Activated CD8-positive, alpha-beta memory T cell treated with anti-CD3 and anti-CD28 coated beads for 4 hours (primary cell): ENCODE data around the gene RHOXF2.
"Not testable (repeated sequence)": the region's sequence is repeated elsewhere in the genome, so short reads cannot be mapped to it uniquely, and the experiment has no call there.

Source experiments
- DNase-seq, 2 donors: peaks; one replicate each; pipeline ENCODE4 v3.0.0-alpha.2; 2020; ENCODE audit warnings: low read depth in 2 of 2

The RHOXF2 gene, protein sequence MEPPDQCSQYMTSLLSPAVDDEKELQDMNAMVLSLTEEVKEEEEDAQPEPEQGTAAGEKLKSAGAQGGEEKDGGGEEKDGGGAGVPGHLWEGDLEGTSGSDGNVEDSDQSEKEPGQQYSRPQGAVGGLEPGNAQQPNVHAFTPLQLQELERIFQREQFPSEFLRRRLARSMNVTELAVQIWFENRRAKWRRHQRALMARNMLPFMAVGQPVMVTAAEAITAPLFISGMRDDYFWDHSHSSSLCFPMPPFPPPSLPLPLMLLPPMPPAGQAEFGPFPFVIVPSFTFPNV

DNA sequence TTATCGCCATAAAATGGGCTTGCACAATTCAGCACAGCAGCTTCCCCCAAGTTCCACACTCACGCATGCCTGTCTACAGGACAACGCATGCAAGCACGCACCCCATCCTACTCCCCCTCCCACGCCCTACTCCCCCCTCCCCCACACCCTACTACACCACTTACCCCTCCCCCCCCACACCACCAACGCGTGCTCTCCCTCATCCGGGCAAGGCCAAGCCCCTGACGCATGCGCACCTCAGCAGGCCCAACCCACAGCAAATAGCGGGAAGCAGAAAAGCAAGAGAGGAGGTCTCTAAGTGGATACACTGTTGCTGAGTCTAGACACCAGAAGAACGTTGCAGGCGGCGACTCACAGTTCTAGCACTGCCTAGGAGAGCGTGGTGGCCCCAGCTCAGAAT is at the start of gene RHOXF2:
TSS of gene RHOXF2 (plus strand) at position 301 of the 400 bp plus-strand sequence. CDS start 138 bp downstream, outside the sequence.
- not testable (repeated sequence) for DNase-seq

DNA sequence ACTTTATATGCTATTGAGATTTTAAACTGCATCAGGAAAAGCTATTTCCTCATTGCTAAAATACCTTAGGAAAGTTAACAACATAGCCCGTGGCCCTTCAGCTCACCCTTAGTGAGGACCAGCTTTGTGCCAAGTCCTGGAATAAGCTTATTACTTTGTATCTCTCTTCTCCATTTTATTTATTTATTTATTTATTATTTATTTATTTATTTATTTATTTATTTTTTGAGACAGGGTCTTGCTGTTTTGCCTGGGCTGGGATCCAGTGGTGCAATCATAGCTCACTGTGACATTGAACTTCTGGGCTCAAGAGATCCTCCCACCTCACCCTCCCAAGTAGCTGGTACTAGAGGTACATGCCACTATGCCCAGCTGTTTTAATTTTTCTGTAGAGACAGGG is 49.0 kb upstream of the RHOXF2 start:
- no peak for DNase-seq

DNA sequence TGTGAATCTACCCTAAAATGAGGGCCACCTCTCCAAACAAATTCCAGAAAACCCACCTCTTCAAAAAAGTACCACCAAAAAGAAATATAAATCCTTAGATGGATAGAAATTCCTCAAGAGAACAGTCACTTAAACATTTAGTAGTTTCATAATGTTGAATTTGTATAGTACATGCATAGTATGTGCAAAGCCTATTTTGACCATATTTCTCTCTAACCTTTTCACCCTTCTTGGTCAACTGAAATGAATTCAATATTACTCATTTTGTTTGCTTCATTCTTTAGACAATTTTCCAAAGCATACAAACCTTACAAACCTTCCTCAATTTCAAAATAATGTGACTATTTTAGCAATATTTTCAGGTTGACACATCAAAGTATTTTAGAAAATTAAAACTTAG is 46.8 kb upstream of the RHOXF2 start:
- DNase-seq: no peak

DNA sequence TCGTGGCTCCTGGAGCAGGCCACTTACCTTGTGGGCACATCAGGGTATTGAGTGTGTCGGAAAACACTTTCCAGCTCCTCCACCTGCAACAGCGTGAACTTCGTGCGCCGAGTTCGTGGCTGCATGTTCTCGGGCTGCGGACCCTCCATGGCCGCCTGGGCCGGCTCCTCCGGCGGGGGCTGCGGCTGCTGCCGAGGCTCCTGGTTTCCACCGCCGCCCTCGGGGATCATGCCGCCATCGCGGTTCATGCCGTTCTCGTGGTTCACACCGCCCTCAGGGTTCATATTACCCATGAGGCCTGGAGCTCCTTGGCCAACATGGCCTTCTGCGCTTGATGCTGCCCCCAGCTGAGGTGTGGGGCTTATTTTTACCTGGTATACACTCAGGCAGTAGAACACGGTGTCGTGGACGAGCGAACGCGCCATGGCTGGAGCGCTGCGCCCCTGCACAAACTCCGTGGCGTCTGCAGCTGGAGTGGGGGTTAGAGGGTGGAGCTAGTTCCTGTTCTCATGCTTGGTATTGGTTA is 42.9 kb upstream of the RHOXF2 start, which contains the start of gene RHOXF1:
TSS of gene RHOXF1 (minus strand) at position 476 of the 526 bp plus-strand sequence. CDS start at position 425, 51 bp downstream.
- DNase-seq: no peak

DNA sequence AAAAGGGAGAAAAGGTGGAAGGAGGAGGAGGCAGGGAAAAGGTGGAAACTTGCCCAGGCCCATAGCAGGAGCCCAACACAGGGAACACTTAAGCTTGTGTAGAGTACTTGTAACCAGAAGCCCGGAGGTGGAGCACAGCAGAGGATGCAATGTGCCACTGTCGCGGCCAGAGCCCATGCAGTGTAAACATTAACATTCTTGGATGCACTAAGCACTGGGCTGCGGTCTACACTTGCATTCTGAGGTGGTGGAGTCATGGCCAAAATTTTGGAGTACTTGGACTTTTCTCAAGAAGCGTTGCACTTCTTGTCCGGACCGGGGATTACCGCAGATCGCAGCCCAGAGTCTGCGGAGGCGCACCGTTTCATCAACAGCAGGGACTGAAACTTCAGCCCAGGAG is 38.2 kb upstream of the RHOXF2 start:
- no peak for DNase-seq

DNA sequence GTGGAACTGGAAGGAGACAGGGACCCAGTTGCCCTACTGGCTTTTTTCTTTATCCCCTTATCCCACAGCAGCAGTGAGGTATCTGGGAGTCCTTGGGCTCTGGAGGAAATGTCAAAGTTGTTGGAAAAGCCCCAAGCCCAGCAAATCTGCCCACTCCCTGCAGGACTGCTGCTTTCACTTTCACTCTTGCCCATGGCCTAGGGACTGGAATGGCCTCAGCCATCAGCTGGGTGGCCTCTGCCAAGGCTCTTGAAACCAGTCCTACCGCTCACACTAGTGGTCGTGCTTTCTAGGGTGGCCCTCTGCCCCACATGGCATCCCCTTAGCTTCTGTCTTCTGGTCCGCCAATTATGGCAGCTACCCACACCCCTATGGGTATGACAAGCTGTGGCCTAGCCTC is 33.0 kb upstream of the RHOXF2 start:
- no peak for DNase-seq

DNA sequence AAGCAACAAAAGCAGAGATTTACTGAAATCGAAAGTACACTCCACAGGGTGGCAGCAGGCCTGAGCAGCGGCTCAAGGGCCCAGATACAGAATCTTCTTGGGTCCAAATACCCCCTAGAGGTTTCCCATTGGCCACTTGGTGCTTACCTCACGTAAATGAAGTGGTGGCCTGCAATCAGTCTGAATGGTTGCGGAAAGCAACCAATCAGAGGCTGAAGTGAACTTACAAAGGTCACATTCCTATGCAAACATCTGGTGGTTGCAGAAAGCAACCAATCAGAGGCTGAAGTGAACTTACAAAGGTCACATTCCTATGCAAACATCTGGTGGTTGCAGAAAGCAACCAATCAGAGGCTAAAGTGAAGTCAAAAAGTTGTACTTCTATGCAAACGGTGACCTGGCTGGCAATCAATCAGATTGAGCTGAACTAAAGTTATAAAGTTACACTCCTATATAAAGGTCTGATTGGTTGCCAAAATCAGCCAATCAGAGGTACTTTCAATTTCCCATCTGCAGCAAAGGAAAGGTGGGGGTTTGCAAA is 30.0 kb upstream of the RHOXF2 start:
- DNase-seq: not testable (repeated sequence)

DNA sequence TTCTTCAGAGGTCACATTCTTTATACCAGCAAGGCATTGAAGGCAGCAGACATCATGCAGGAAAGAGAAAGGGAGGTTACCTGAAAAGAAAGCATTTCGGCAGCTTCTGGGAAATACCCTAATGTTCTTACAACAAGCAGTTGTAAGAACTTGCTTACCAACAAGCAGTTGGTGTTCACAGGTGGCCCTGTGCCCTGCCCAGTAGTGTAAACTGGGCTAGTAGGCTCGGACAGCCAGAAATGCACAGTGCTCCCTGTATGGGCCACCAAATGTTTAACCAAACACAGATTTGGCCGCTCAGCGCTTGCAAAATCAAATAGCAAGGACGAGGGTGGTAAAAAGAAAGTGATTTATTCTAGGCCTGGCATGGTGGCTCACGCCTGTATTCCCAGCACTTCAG is 22.3 kb upstream of the RHOXF2 start:
- no peak for DNase-seq

DNA sequence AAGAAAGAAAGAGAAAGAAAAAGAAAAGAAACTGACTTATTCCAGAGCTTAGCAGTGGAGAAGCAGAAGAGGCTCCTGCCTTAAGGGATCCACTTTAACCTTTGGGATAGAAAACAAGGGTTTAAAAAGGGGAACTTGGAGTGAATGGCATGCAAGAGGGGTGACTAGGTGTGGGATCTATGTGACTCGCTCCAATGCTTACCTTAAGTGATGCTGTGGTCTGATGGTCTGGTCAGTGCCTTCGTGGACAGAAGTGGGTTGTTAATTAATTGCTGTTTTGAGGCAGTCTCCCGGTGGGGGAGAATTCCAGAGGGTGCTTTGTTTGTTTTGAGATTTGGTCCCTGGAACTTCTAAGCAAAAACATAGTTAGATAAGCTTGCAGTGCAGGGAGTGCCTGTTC is 21.6 kb upstream of the RHOXF2 start:
- no peak for DNase-seq

DNA sequence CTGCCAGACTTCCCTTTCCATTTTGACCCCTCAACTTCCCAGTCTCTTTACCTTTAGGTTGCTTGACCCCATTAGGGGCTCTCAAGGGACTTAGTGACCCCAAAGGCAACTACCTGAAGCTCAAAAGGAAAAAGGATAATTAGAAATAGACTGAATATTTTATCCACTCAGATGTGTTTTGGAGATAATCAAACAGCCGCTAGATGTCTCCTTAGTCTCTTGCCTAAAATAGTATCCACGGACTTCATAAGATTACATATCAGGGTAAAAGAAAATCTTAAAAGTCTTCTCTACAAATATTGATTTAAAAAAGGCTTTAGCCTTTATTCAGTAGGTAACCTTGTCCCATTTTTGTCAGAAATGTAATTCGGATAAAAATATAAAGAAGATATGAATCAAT is 21.0 kb upstream of the RHOXF2 start:
- no peak for DNase-seq

DNA sequence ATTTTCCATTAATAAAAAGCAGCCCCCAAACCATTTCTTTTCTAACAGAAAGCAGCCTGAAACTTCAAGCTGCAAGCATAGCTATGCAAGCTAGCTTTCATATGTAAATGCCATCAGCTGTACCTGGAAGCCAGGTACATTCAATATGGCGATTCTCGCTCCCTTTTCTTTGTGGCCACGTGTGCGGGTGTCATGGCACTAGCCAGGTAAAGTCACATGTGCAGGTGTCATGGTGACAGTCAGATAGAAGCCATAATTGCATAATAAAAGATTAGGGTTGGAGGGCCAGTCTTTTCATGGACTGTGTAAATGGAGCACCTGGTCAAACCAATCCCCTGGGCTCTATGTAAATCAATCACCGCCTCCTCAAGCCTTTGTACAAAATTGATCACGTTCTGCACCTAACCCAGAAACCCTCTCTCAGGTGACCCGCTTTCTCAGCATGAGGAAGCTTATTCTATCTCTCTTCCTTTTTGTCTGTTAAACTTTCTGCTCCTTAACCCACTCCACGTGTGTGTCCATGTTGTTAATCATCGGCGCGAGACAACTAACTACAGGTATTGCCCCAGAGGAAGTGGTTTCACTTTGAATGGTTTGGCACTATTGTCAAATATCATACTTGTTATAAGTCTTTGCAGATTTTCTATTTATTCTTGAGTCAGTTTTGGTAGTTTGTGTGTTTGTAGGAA is 18.0 kb upstream of the RHOXF2 start:
- DNase-seq: no peak

DNA sequence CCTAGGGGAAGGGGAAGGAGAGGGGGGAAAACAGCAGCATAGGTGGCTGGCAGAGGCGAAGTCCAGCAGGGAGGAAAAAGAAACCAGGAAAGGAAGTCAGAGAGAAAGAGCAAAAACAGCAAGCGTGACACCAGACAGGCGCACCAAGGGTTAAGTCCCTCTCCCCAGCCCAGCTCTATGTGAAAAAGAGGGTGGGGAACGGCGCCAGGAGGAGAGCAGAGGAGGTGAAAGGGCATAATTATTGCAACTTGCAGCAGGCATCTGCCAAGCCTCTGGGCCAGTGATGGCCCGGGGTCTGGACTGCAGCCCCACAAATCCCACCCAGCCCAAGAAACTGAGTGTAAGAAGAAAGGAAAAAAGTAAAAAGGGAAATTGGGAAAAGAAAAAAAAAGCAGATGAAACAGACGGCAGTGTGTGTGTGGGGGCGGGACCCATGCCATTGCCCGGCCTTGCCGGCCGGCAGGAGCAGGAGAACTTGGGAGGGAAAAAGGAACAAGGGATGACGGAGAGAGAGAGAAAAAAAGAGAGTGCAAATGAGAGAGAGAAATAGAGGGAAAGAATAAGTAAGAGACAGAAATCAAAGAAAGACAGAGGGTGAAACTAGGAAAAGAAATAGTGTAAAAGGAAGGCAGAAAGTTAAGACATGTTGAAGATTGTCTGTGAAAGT is 14.1 kb upstream of the RHOXF2 start:
- no peak for DNase-seq

DNA sequence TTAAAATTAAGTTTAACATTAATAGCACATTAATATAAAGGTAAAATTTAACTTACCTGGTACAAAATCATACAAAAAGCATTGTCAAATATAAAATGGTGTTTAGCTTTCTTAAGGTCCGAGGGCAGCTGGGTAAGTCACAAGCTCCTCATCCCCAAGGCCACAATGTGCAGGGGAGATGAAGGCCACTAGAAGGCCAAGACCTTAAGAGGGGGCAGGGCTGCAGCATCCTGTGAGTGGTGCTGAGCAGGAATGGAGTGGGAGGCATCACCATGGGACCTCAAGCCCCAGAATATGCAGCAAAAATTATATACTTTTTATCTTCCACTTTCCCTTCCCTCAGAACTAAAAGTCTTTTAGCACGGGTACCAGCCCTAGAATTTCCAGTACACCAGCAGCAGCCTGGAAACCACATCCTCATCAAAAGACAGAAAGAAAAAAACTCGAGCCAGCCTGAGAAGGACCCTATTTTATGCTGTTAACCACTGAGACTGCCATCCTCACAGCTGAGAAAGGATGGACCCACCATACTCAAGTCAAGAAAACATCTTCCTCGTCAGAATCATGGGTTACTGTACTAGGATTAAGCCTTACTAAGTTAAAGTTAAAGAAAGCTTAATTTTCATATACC is 13.0 kb upstream of the RHOXF2 start:
- DNase-seq: no peak

DNA sequence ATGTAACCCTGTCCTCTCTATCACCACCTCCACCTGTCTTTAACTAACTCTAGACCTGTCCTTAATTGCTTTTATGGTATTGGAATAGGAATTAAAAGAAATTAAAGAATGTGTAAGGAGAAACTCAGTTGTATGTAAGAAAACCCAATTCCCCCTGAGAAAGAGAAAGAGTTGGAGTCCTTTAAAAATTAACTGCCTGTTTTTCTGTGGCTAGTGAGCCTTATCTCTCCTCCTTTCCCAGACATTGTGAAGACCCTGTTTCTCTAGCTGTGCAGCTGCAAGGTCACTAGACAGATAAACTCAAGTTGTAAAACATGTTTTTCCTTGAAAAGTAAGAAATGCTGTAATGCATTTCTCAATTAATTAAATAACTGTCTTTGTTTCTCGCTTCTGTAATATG is 12.1 kb upstream of the RHOXF2 start:
- DNase-seq: not testable (repeated sequence)

DNA sequence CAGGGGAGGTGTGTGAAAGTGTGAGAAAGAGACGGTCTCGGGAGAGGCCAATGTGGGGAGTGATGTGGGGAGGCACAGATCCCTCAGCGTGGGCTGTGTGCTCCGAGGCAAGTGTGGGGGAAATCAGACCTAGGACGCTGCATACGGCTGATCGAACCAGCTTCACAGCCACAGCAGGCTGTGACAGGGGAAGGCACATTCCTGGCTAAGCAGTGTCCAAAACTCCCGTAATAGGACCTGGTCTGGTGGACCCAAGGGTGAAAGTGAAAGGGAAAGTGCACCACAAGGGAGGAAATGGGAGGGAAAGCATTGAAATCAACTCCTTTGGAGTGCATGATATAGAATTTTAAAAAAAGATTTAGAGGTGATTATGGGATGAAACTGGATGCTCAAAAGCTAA is 10.9 kb upstream of the RHOXF2 start:
- DNase-seq: no peak

DNA sequence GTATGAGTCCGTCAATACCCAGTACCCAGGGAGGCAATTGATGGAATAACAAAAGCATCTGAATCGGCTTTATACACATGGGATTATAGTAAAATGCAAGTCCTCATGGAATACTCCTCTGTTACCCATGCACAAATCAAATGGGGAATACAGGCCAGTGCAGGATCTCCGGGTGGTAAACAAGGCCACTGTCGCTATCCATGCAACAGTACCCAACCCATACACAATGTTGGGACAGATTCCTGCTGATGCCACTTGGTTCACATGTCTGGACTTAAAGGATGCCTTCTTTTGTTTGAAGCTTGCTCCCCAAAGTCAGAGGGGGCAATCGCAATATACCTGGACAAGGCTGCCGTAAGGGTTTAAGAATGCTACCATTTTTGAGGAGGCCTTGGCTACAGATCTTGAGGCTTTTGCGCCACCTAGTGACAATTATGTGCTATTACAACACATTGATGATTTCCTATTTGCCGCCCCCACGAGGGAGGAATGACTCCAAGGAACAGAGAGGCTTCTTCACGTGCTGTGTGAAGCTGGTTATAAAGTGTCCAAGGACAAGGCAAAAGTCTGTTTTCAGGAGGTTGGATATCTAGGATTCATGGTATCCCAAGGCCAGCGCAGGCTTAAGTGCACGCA is 8.2 kb upstream of the RHOXF2 start:
- not testable (repeated sequence) for DNase-seq

DNA sequence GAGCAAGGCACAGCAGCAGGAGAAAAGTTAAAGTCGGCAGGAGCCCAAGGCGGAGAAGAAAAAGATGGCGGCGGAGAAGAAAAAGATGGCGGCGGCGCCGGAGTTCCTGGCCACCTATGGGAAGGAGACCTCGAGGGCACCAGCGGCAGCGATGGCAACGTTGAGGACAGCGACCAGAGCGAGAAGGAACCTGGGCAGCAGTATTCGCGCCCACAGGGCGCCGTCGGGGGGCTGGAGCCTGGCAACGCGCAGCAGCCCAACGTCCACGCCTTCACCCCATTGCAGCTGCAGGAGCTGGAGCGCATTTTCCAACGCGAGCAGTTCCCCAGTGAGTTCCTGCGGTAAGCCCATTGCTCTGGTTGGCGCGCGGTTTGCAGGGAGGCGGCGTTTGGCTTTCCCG is 673 bp downstream of the RHOXF2 start:
- not testable (repeated sequence) for DNase-seq

DNA sequence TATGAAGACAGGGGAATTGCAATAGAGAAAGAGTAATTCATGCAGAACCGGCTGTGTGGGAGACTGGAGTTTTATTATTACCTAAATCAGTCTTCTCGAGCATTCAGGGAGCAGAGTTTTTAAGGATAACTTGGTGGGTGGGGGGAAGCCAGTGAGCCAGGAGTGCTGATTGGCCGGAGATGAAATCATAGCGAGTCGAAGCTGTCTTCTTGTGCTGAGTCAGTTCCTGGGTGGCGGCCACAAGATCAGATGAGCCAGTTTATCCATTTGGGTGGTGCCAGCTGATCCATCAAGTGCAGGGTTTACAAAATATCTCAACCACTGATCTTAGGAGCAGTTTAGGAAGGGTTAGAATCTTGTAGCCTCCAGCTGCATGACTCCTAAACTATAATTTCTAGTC is 34.8 kb downstream of the RHOXF2 start:
- DNase-seq: not testable (repeated sequence)

DNA sequence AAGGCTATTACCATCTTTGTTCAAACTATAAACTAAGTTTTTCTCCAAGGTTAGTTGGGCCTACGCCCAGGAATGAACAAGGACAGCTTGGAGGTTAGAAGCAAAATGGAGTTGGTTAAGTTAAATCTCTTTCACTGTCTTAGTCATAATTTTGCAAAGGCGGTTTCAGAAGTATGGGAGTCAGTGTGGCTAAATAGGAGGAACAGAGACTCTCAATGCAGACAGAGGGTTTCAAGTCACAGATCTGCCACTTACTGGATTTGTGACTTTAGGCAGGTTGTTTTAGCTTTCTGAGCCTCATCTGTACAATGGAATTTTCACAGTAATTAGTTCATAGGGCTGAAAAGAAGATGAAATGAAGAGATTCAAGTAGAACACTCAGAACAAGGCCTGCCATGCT is 35.3 kb downstream of the RHOXF2 start:
- not testable (repeated sequence) for DNase-seq

DNA sequence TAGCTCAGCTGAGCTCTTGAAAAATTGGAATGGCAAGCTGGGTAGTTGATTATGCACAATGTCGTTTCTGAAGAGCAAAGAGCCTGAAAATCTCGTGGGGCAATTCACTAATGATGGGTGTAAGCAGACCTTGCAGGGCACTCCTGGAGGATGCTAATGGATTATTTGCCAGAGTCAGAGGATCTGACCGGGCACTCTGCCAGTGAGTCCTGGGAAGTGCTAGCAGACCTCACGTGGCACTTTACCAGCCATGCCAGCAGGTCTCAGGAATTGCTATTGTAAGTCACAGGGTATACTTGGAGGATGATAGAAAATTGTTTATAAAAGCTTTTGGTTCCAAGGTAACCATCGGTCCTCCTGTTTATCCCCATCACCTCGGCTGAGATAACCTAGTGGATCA is 37.4 kb downstream of the RHOXF2 start:
- DNase-seq: not testable (repeated sequence)

DNA sequence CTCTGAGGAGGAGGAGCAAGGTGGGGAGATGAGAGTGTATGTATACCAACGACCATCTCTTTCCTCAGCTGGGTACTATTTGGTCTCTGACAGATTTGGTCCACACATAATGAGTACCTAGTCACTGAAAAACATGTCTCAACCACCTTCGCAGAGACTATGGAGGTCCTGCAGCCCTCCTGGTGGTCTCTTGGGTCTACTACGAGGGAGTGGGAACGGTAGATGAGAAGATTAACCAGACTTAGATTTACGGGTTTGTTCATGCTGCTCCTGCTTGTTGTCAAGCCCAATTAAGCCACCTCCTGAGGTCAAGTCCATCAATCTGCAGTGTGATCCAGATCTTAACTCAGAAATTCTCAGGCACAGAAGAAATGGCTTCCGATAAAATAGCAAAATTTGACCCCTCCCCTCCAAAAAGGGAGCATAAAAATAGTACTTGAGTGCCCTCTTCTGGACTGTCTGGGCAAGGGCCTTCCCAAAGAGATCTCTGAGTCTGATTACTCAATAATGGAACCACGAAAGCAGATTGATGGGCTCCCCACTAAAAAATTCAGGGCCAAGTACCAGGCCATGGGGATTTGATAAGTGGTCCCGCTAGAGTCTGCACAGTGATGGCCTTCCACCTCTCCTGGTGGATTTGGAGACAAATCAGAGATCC is 38.3 kb downstream of the RHOXF2 start:
- DNase-seq: not testable (repeated sequence)
